K562 (cell line): ENCODE measurements around the gene RREB1. TPM values are rescaled to one million over a fixed set of nuclear protein-coding genes. Genes with fewer than 3 reads are reported as not detected.

Source experiments
- ATAC-seq: fragments of 200-7000 bp; cut with Tn5 transposase; 3 replicates; pipeline ENCODE4 v1.9.1; 2020; ENCODE audit warnings: moderate library complexity
- BruUV-seq: library from RNA; stranded (reverse); fragments of 400-500 nt; replicated peaks from 2 replicates; lab custom pipeline; 2021; lab: Mats Ljungman, UMichigan
- CTCF ChIA-PET: fragments of 300-600 bp; formaldehyde crosslinking; extraction: SDS; loops from one replicate; lab custom pipeline; 2021; ENCODE audit warnings: low intra/inter-chr PET ratio; lab: Yijun Ruan, JAX
- POLR2A ChIA-PET: fragments of 300-600, 350-650 bp; sonication (Branson Sonifier 250); formaldehyde crosslinking; extraction: SDS; loops from one replicate; lab custom pipeline; 2021; ENCODE audit warnings: antibody characterized with exemption, inconsistent platforms; lab: Yijun Ruan, JAX
- DNase-seq, 4 experiments: peaks; one replicate each; pipeline versions ENCODE4 v3.0.0 to v3.0.0-alpha.2; 2011 to 2018; ENCODE audit warnings: low spot score in 3 of 4, mixed read lengths in 3 of 4; ENCODE audit errors: extremely low read depth in 1 of 4
- FAIRE-seq: peaks from 2 replicates; lab custom pipeline; 2011; peaks lifted over from hg19 to GRCh38; lab: Jason Lieb, UNC
- H2AFZ ChIP-seq: 2 replicates; pipeline ENCODE4 v1.6.0; 2011; ENCODE audit warnings: low read depth, low read length, control low read depth, inconsistent platforms
- H3K27ac ChIP-seq: fragments of 200-600 bp; 3 replicates; pipeline ENCODE4 v1.8.0; 2011; ENCODE audit warnings: low read depth, mild to moderate bottlenecking, control low read depth, inconsistent platforms, low read length, moderate library complexity, mixed read lengths; ENCODE audit errors: extremely low read depth
- H3K27me3 ChIP-seq, 2 experiments: fragments of 300-600 bp in 1 of 2; 2 replicates in 1 of 2; 3 replicates in 1 of 2; pipeline versions ENCODE4 v1.6.0 to v1.8.0; 2011; ENCODE audit warnings: inconsistent platforms in 2 of 2, low read length in 2 of 2, mild to moderate bottlenecking in 1 of 2, mixed read lengths in 1 of 2, moderate library complexity in 1 of 2; ENCODE audit not compliant: control insufficient read depth in 2 of 2, insufficient read depth in 2 of 2
- H3K36me3 ChIP-seq: fragments of 300-600 bp; 3 replicates; pipeline ENCODE4 v1.8.0; 2011; ENCODE audit warnings: mild to moderate bottlenecking, low read length, inconsistent platforms; ENCODE audit not compliant: control insufficient read depth, insufficient read depth
- H3K4me1 ChIP-seq, 2 experiments: fragments of 200-600 bp in 1 of 2; replicated peaks in 1 of 2; 2 replicates in 1 of 2; 3 replicates in 1 of 2; pipeline versions ENCODE4 v1.5.1 to v1.8.0; 2011; ENCODE audit warnings: inconsistent platforms in 2 of 2, low read length in 2 of 2, mild to moderate bottlenecking in 1 of 2, mixed read lengths in 1 of 2, moderate library complexity in 1 of 2; ENCODE audit not compliant: control insufficient read depth in 2 of 2, insufficient read depth in 2 of 2
- H3K4me2 ChIP-seq: 2 replicates; pipeline ENCODE4 v1.6.1; 2011; ENCODE audit warnings: low read length, control low read depth, inconsistent platforms, mixed read lengths; ENCODE audit not compliant: insufficient read depth
- H3K4me3 ChIP-seq: fragments of 200-600 bp; sonication (generic), shearing (Covaris generic); 2 replicates; pipeline ENCODE4 v1.5.1; 2016; ENCODE audit warnings: control low read depth, inconsistent platforms
- H3K79me2 ChIP-seq: fragments of 200-600 bp; 3 replicates; pipeline ENCODE4 v1.8.0; 2011; ENCODE audit warnings: low read length, inconsistent platforms; ENCODE audit not compliant: control insufficient read depth, insufficient read depth
- H3K9ac ChIP-seq, 2 experiments: 2 replicates each; pipeline versions ENCODE4 v1.6.0 to v1.6.1; 2011; ENCODE audit warnings: low read depth in 2 of 2, low read length in 2 of 2, control low read depth in 1 of 2, inconsistent platforms in 1 of 2, mild to moderate bottlenecking in 1 of 2, mixed read lengths in 1 of 2; ENCODE audit not compliant: insufficient read depth in 1 of 2
- H3K9me1 ChIP-seq: one replicate; pipeline ENCODE4 v1.6.0; 2011; ENCODE audit warnings: inconsistent platforms, mild to moderate bottlenecking, low read length, moderate library complexity; ENCODE audit not compliant: control insufficient read depth, insufficient read depth
- H3K9me3 ChIP-seq: replicated peaks from 2 replicates; pipeline ENCODE4 v1.5.1; 2011; ENCODE audit warnings: low read depth, low read length, inconsistent platforms; ENCODE audit not compliant: control insufficient read depth, insufficient read depth
- H4K20me1 ChIP-seq: replicated peaks from 2 replicates; pipeline ENCODE4 v1.6.1; 2011; ENCODE audit warnings: low read length, inconsistent platforms, mixed read lengths; ENCODE audit not compliant: control insufficient read depth, insufficient read depth
- ARID3A ChIP-seq: IDR thresholded peaks from 2 replicates; pipeline ENCODE4 v1.6.1; 2012; ENCODE audit warnings: low read depth, low read length, improper control_type of control experiment, borderline replicate concordance
- BRD9 ChIP-seq: fragments of 450-650 bp; IDR thresholded peaks from 2 replicates; pipeline ENCODE4 v1.6.1; 2018; ENCODE audit warnings: low read depth; ENCODE audit not compliant: partially characterized antibody
- FIP1L1 ChIP-seq: fragments of 200-400 bp; formaldehyde crosslinking; IDR thresholded peaks from 2 replicates; pipeline ENCODE4 v1.6.1; 2018; ENCODE audit warnings: mild to moderate bottlenecking, low read depth, low read length; ENCODE audit not compliant: poor library complexity, severe bottlenecking
- KLF13 ChIP-seq: fragments of 450-650 bp; IDR thresholded peaks from 2 replicates; pipeline ENCODE4 v1.6.1; 2016; ENCODE audit warnings: missing genetic modification characterization, low read depth, mild to moderate bottlenecking, missing compliant biosample characterization, moderate library complexity, borderline replicate concordance
- MYC ChIP-seq, 2 experiments: fragments of 250-450 bp in 1 of 2; sonication (Bioruptor Pico) in 1 of 2; IDR thresholded peaks; 2 replicates each; pipeline versions ENCODE4 v1.5.1 to v1.6.1; 2012 to 2021; ENCODE audit warnings: low read depth in 2 of 2, borderline replicate concordance in 1 of 2, improper control_type of control experiment in 1 of 2, low read length in 1 of 2, mild to moderate bottlenecking in 1 of 2, moderate library complexity in 1 of 2
- SIX5 ChIP-seq, 2 experiments: IDR thresholded peaks; 2 replicates each; pipeline ENCODE4 v1.6.1; 2011; ENCODE audit warnings: low read length in 2 of 2, borderline replicate concordance in 1 of 2, low read depth in 1 of 2, mild to moderate bottlenecking in 1 of 2, moderate library complexity in 1 of 2; ENCODE audit not compliant: insufficient read depth in 1 of 2
- ZNF584 ChIP-seq: fragments of 200-800 bp; sonication (Bioruptor generic); IDR thresholded peaks from 2 replicates; pipeline ENCODE4 v1.6.1; 2016; ENCODE audit warnings: low read depth, mild to moderate bottlenecking, missing genetic modification characterization, missing compliant biosample characterization
- WGBS: fragments of 100-300 bp; shearing (Covaris generic); methylation state at CpG from one replicate; pipeline ENCODE4 v1.1.6; 2016; ENCODE audit warnings: low coverage, mixed read lengths; ENCODE audit not compliant: insufficient coverage; ENCODE audit errors: missing lambda C conversion rate; 5-methylcytosine and 5-hydroxymethylcytosine counted together
- in situ Hi-C: fragments of 300-500 bp; cut with MboI; formaldehyde crosslinking; loops from 4 replicates; pipeline ENCODE4 v1.15.0; 2018; ENCODE audit warnings: inconsistent platforms, mixed read lengths
- intact Hi-C: fragments of 100-400 bp; cut with micrococcal nuclease; formaldehyde crosslinking; loops from 2 replicates; pipeline ENCODE4 v1.14.2; 2022
- polyA plus RNA-seq, 8 experiments: library from polyadenylated mRNA; depleted of rRNA in 4 of 8; stranded (reverse) in 5 of 8; unstranded in 3 of 8; fragments of >200 nt; fragmentation: Nextera tagmentation in 2 of 8; fragmentation: Illumina TruSeq in 1 of 8; extraction: Ambion mirVana in 2 of 8; extraction: Trizol in 1 of 8; gene quantifications; 2 replicates each; pipeline versions ENCODE4 v1.2.1 to v1.2.3, GENCODE V29; 2011 to 2014; ENCODE audit warnings: inconsistent platforms in 1 of 8, missing spikeins in 1 of 8
- total RNA-seq, 7 experiments: library from RNA; depleted of rRNA in 6 of 7; stranded (reverse); fragments of >200 nt in 6 of 7; fragmentation: Illumina TruSeq in 2 of 7; extraction: Trizol in 2 of 7; gene quantifications; 2 replicates each; pipeline versions ENCODE4 v1.2.1 to v1.2.3, GENCODE V29; 2011 to 2021; ENCODE audit warnings: low replicate concordance in 1 of 7

RREB1 gene
- total and polyA plus RNA-seq, 9 of the 15 experiments (the other 6 are each of a cell fraction or from before 2014, with no cell fraction given): 3.3 to 64.2 (median 19.3) TPM

DNA sequence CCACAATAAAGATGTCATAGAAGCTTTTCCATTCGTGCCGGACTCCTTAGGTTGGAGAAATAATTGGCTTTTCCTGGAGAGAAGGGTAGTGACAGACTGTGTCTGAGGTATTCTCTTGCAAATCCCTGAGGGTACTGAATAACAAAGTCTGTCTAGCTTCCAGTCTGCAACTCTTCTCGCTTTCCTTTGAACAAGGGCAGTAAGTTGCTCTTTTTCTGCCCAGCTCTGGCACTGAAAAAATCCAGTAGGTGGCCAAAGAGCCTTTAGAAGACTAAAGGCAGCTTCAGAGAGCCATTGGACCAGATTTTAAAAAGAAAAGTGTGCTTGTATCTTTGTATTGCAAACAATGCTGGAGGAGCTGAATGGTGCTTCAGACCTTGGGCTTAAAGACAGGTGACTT, 20.7 kb upstream of the RREB1 start (continued):
- TF ChIP-seq SIX5 (IDR thresholded peaks at IDR 0.05; ENCODE audit: borderline replicate concordance in 1 of 2, insufficient read depth in 1 of 2, low read depth in 1 of 2, low read length in 2 of 2): no peak
- TF ChIP-seq FIP1L1: no peak
- TF ChIP-seq ZNF584: no peak

DNA sequence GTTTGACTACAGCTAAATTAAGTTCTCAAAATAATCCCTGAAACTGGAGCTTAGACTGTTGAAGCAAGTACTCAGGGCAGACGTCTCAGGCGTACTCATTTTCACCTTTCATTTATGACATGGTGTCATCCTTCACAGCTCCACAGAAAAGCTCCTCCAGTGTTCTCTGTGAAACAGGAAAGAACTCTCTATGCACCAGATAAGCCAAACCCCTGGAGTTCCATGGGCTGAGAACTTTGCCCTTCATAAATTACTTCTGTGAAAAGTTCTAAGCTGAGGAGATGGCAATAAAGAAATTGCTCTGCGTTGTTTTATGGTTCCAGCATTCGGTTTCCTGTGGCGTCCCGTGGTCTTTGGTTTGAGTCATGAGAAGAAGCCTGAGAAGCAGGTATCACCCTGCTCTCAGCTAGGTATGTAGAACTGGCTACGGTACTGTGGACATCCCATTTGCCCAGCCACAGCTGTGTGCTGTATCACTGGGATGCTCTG, 20.2 kb upstream of the RREB1 start:
- ChIA-PET CTCF (no interaction called here), POLR2A (interaction anchor here (0.5 to 2.4 kb wide), 12 partner anchors 10 to 51 kb away, joined by 3 to 9 read pairs (median 4); no protein-coding TSS in a partner anchor)
- no peaks in the 10 kb centered on the region for H3K36me3 ChIP-seq
- peaks cover 0 to 16% of the 10 kb centered on the region in 2 experiments; a peak in 2 of 5 replicates for H3K4me1 ChIP-seq
- H4K20me1 ChIP-seq: no peaks in the 10 kb centered on the region
- no TSS peak for BruUV-seq
- no peak overlapping the region for H3K4me3 ChIP-seq
- no peaks in the 10 kb centered on the region for H3K27me3 ChIP-seq
- TF ChIP-seq MYC (IDR thresholded peaks at IDR 0.05; ENCODE audit: low read depth, low read length) (0 out of 2 replicates have a peak, but pooled peaks have one; percentile 6), MYC (CRISPR knock-in tag; IDR thresholded peaks at IDR 0.05; ENCODE audit: borderline replicate concordance, low read depth) (no peak), ARID3A (no peak), KLF13 (tag) (no peak), BRD9 (no peak)
- H3K27ac ChIP-seq: no peak overlapping the region
- in situ Hi-C loops (no loop called here), intact Hi-C loops (no loop called here)
- no peaks in the 10 kb centered on the region for H3K9me3 ChIP-seq
- peak overlapping the region; percentile 73 for H2AFZ ChIP-seq
- H3K4me2 ChIP-seq: peak overlapping the region; percentile 37; the same call in 1 of the 2 replicates
- FAIRE-seq: peak; percentile 55
- no peaks in the 10 kb centered on the region for H3K79me2 ChIP-seq
- H3K9ac ChIP-seq: peak overlapping the region in 1 of 2 experiments; percentile 10; a peak in 1 of 4 replicates
- DNase-seq: no peak
- H3K9me1 ChIP-seq: no peaks in the 10 kb centered on the region
- 57% methylated on average over 7 of the region's 7 CpGs for WGBS
- ATAC-seq: peak; percentile 69
